ENCODE results near the gene EXO5.

DNA sequence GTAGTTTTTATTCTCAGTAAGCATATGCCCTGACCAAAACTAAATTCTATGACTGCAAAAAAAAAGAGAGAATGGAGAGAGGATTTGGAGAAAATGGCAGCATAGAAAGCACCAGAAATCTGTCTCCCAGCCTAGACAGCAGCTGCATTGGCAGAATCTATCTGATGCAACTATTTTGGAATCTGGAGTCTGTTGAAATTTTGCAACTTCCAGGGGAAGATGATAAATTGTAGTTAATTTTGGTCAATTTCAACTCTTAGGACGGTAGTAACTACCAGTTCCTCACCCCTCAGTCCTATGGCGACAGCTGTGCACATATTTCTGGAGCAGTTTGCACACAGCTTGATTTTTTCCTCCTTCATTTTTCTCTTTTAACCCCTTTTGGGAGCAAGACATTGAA, 10.9 kb downstream of the EXO5 start:
- TF ChIP-seq HNF4G (IDR thresholded peaks at IDR 0.05; ENCODE audit: borderline replicate concordance, low read depth, low read length) (no peak), HNF4G (CRISPR knock-in tag; IDR thresholded peaks at IDR 0.05; ENCODE audit: borderline replicate concordance, low read depth) (no peak), SIX4 (CRISPR knock-in tag; IDR thresholded peaks at IDR 0.05) (no peak)
